ENCODE results near the gene P3H3. TPM values are rescaled to one million over a fixed set of nuclear protein-coding genes. Genes with fewer than 3 reads are reported as not detected.

Gene P3H3
- total and polyA plus RNA-seq, 2 of the 4 experiments (the other 2 are of a cell fraction) = 27.8 to 83.9 TPM

DNA sequence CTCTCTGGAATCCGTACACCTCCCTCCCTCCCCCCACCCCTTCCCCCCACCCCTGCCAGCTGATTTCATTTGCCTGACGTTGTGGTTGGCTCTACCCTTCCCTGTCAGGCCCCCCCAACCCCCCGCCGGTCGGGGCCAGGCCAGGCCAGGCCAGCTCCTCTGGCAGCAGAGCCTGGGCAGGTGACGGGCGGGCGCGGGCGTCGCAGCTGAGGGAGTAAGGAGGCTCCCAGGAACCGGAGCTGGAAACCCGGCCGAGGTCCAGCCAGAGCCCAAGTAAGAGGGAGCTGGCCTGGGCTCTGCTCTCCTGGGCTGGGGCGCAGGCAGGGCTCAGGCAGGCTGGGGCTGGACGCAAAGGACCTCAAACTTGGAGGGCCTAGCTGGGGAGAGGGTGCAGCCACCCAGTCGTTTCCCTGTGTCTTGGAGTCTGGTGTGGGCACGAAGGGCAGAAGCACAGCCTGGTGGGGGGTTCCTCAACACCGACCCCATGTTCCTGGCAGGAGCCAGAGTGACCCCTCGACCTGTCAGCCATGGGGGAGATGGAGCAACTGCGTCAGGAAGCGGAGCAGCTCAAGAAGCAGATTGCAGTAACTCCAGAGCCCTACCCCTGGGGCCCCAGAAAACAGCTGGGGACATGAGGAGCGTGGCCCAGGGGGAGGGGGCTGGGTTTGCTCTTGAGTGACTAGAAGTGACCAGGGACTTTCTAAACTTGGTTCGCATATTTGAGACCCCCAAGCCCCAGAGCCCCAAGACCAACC lies 12.7 kb downstream of the P3H3 start, which contains the start of gene GNB3:
Gene GNB3, plus strand, starts transcription at position 165 of the 755 bp plus-strand sequence. Its CDS starts 363 bp downstream, at position 528.
- POLR2A ChIA-PET (ENCODE audit: unreplicated experiment) = interaction anchor here (0.5 kb wide), 1 partner anchor 1096 kb away, joined by 5 read pairs; no protein-coding TSS in a partner anchor
- Histone ChIP-seq H4K20me1 (ENCODE audit: insufficient read depth, low read length) (peaks cover under 1% of the 10 kb centered on the region), H3K56ac (ENCODE audit: extremely low read depth, insufficient read depth, low read length) (no peak within 1 kb of the TSS), H3K4me2 (ENCODE audit: low read depth, low read length) (no peak within 1 kb of the TSS), H3K36me3 (ENCODE audit: control insufficient read depth, insufficient read depth, low read length) (peaks cover 74% of the 10 kb centered on the region), H3K9me1 (ENCODE audit: insufficient read depth, low read length) (no peaks in the 10 kb centered on the region), H3K79me1 (ENCODE audit: low read depth in 1 of 2, low read length in 2 of 2) (no peaks in the 10 kb centered on the region; a peak in 2 of 4 replicates), H3K4ac (ENCODE audit: low read depth, low read length) (no peak within 1 kb of the TSS), H2BK15ac (ENCODE audit: low read depth, low read length) (no peak within 1 kb of the TSS), H4K8ac (ENCODE audit: low read depth in 2 of 2, low read length in 2 of 2) (no peak within 1 kb of the TSS), H3K14ac (replicated peaks; ENCODE audit: low read depth, low read length) (no peak within 1 kb of the TSS), H2BK20ac (ENCODE audit: low read depth, low read length) (no peak within 1 kb of the TSS), H3K9me3 (ENCODE audit: control insufficient read depth, insufficient read depth, low read length) (no peaks in the 10 kb centered on the region), H2AFZ (replicated peaks; ENCODE audit: low read length, poor library complexity) (no peak within 1 kb of the TSS), H3K4me1 (ENCODE audit: control insufficient read depth, insufficient read depth, low read length) (no peaks in the 10 kb centered on the region), H2BK5ac (ENCODE audit: low read depth, low read length, poor library complexity, severe bottlenecking) (no peak within 1 kb of the TSS), H2AK9ac (replicated peaks; ENCODE audit: low read depth, low read length, poor library complexity) (no peak within 1 kb of the TSS), H4K5ac (ENCODE audit: low read depth, low read length) (no peak within 1 kb of the TSS), H3K4me3 (ENCODE audit: insufficient read depth, low read depth, low read length) (no peak within 1 kb of the TSS), H3K27me3 (ENCODE audit: control insufficient read depth, insufficient read depth, low read length) (no peaks in the 10 kb centered on the region), H4K91ac (ENCODE audit: insufficient read depth, low read depth, low read length) (no peak within 1 kb of the TSS), H3K23ac (ENCODE audit: low read depth, low read length) (no peak within 1 kb of the TSS), H3K18ac (ENCODE audit: low read depth, low read length) (no peak within 1 kb of the TSS), H3K27ac (ENCODE audit: insufficient read depth, low read length) (no peak within 1 kb of the TSS), H2BK120ac (ENCODE audit: low read depth, low read length) (no peak within 1 kb of the TSS), H2AK5ac (ENCODE audit: low read depth, low read length) (no peak within 1 kb of the TSS), H3K9ac (ENCODE audit: low read depth, low read length) (no peak within 1 kb of the TSS)
- no TSS peak for BruUV-seq (replicated peaks)
- WGBS, 2 experiments (ENCODE audit: extremely low coverage in 2 of 2, insufficient read length in 1 of 2) = 53% methylated on average over 2 of the region's 24 CpGs; no CpG with 5 or more reads in 1 of the 2 experiments
- dilution Hi-C loops (cut with HindIII; ENCODE audit: low sequenced_read_pairs, unreplicated experiment) = no loop called here
- ATAC-seq (ENCODE audit: low read depth) = no peak
- in situ Hi-C loops (cut with MboI; ENCODE audit: low sequenced_read_pairs) = no loop called here
- intact Hi-C loops (cut with micrococcal nuclease) = no loop called here
- no peak for DNase-seq
- CTCF ChIA-PET = interaction anchor here (1.3 kb wide), 1 partner anchor 12 kb away, joined by 3 read pairs; no protein-coding TSS in a partner anchor
- TF ChIP-seq RCOR1 (IDR thresholded peaks at IDR 0.05; ENCODE audit: insufficient replicate concordance, low read length) (no peak), POLR2A (IDR thresholded peaks at IDR 0.05; ENCODE audit: low read depth, low read length) (no peak), MAZ (IDR thresholded peaks at IDR 0.05; ENCODE audit: borderline replicate concordance, low read depth, low read length) (no peak), CEBPB (IDR thresholded peaks at IDR 0.05; ENCODE audit: low read depth, low read length) (no peak), BHLHE40 (IDR thresholded peaks at IDR 0.05; ENCODE audit: low read depth, low read length) (no peak), SMC3 (IDR thresholded peaks at IDR 0.05; ENCODE audit: low read depth, low read length) (no peak), RAD21 (IDR thresholded peaks at IDR 0.05; ENCODE audit: low read length) (no peak), NFE2L2 (IDR thresholded peaks at IDR 0.05; ENCODE audit: low read depth, low read length) (no peak), MAFK (IDR thresholded peaks at IDR 0.05; ENCODE audit: low read depth, low read length) (no peak), RFX5 (IDR thresholded peaks at IDR 0.05; ENCODE audit: low read depth, low read length) (no peak), MXI1 (IDR thresholded peaks at IDR 0.05; ENCODE audit: borderline replicate concordance, low read depth, low read length) (no peak), CHD1 (IDR thresholded peaks at IDR 0.05; ENCODE audit: low read depth, low read length) (no peak)
- TF ChIP-seq, protein P1, sequence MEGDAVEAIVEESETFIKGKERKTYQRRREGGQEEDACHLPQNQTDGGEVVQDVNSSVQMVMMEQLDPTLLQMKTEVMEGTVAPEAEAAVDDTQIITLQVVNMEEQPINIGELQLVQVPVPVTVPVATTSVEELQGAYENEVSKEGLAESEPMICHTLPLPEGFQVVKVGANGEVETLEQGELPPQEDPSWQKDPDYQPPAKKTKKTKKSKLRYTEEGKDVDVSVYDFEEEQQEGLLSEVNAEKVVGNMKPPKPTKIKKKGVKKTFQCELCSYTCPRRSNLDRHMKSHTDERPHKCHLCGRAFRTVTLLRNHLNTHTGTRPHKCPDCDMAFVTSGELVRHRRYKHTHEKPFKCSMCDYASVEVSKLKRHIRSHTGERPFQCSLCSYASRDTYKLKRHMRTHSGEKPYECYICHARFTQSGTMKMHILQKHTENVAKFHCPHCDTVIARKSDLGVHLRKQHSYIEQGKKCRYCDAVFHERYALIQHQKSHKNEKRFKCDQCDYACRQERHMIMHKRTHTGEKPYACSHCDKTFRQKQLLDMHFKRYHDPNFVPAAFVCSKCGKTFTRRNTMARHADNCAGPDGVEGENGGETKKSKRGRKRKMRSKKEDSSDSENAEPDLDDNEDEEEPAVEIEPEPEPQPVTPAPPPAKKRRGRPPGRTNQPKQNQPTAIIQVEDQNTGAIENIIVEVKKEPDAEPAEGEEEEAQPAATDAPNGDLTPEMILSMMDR (conservative IDR thresholded peaks at IDR 0.05; ENCODE audit: low read depth, low read length) = no peak
- TF ChIP-seq, protein P2, sequence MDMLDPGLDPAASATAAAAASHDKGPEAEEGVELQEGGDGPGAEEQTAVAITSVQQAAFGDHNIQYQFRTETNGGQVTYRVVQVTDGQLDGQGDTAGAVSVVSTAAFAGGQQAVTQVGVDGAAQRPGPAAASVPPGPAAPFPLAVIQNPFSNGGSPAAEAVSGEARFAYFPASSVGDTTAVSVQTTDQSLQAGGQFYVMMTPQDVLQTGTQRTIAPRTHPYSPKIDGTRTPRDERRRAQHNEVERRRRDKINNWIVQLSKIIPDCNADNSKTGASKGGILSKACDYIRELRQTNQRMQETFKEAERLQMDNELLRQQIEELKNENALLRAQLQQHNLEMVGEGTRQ (IDR thresholded peaks at IDR 0.05; ENCODE audit: low read depth, low read length) = no peak
- TF ChIP-seq, protein P3, sequence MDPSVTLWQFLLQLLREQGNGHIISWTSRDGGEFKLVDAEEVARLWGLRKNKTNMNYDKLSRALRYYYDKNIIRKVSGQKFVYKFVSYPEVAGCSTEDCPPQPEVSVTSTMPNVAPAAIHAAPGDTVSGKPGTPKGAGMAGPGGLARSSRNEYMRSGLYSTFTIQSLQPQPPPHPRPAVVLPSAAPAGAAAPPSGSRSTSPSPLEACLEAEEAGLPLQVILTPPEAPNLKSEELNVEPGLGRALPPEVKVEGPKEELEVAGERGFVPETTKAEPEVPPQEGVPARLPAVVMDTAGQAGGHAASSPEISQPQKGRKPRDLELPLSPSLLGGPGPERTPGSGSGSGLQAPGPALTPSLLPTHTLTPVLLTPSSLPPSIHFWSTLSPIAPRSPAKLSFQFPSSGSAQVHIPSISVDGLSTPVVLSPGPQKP (IDR thresholded peaks at IDR 0.05; ENCODE audit: borderline replicate concordance, low read depth, low read length) = no peak
